Frontal cortex (tissue), 4 donors: ENCODE results near the gene ARHGAP26. TPM values are rescaled to one million over a fixed set of nuclear protein-coding genes. Genes with fewer than 3 reads are reported as not detected.

ENCODE experiments used
- DNase-seq, 2 donors: peaks; one replicate each; pipeline ENCODE4 v3.0.0; 2012; ENCODE audit warnings: low spot score in 2 of 2
- FAIRE-seq: peaks from 2 replicates; lab custom pipeline; 2012; peaks lifted over from hg19 to GRCh38; lab: Jason Lieb, UNC
- total RNA-seq: library from RNA; depleted of rRNA; stranded (reverse); fragments of >200 nt; gene quantifications from one replicate; pipeline ENCODE4 v1.2.3, GENCODE V29; 2014
- donor health status: control.
- donor health status: control.
- donor health status: control.

The ARHGAP26 gene
- total RNA-seq, 1 donor from 2014 or later, result 7.3 TPM

DNA sequence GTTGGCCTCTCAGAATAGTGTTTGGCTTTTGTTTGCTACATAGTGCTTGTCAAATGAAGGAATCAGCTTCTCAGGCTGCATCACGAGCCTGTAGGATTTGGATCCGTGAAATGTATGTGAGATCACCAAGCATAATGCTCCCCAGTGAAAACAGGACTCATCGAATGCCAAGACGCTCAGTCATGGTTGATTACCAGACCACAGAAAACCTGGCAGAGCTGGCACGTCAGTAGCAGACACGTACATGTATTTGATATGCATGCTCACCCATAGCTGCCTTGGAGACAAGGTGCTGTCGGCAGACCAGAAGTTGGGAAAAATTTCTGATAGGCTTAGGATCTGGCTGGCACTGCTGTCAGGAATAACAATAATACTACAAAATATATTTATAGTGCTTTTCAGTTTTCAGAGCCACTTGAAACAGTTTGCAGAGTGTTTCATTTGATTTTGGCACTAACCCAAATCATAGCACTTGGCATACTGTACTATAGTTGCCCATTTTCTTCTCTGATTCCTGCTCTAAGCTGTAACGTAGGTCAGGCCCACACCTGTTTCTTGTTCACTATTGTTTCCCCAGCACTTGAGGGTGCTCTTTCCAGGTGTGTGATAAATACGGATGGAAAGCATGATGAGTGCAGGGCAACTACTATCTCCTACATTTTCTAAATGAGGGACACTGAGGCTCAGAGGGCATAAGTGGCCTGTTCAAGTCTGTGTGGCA, 407.2 kb downstream of the ARHGAP26 start:
- FAIRE-seq (no peak), DNase-seq (no peak)

DNA sequence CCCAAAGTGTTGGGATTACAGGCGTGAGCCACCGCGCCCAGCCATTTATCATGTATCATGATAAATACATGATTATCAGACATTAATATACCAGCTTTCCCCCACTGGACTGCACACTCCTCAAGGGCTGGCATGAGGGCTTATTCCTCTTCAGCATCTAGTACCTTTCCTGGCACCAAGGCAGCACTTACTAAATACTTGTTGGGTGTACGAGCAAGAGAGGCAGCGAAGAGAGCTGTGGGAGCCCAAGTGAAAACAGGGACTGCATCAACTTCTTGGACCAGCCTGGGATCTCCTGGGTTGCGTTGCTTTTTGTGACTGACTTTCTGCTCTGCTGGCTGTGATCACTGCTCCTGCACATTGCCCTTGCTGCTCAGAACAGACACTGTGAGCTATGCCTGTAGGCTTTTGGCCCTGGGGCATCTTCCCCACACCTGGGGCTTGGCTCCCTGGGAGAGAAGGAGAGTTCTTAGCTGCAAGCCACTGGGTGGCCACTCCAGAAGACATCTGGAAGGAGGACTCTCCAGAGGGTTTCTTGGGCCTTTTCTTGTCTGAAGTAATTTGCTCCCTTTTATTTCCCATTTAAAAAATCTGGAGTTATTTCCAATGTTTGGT, 409.1 kb downstream of the ARHGAP26 start:
- FAIRE-seq (no peak), DNase-seq (no peak)

DNA sequence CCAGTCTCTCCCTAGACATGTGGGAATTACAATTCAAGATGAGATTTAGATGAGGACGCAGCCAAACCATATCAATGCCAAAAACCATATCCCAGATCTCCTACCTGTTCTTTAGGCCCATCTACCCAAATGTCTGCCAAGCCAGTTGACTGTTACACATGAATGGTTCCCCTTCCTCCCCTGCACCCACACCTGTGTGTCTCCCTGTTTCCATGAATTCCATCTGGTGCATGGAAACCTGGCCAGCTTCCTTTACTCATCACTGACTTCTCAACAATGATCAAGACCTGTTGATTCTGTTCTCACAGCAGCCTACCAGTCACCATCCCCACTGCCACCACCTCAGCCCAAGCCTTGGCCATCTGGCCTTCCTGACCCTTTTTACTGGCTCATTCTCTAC, 410.6 kb downstream of the ARHGAP26 start:
- no peak for FAIRE-seq
- DNase-seq, result no peak

DNA sequence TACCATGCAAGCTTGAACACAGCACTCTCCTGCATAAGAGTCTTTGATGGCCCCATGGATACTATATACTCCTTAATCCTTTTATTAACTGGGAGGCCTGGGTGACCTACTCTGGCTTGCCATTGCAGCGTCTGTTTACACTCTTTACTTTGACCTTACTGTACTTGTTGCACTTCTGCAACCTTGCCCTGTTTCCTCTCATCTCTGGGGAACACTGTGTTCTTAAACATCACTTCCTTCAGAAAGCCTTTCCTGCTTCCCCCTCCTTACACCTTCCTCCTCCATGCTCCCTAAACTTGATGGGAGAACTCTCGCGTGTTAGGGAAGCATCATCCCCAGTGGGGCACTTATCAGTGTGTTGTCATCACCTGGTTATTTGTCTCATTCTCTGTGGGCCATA, 411.0 kb downstream of the ARHGAP26 start:
- DNase-seq (no peak), FAIRE-seq (no peak)

DNA sequence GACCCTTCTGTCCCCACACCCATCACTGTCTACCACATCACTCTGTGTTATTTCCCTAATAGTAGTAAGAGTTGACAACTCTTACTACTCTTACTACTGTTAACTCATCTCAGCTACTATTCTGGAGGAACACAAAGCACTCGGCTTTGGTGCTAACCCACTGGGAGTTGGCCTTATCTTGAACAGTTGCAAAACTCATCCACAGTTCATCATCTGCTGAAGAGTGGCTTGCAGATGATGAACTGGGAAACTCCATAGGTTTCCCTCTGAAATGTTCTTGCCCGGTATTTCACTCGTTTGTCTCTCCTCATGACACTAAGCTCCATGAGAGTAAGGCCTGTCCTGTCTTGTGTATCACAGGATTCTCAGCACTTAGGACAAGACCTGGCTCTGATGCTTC, 411.9 kb downstream of the ARHGAP26 start:
- no peak for DNase-seq
- FAIRE-seq, result no peak

DNA sequence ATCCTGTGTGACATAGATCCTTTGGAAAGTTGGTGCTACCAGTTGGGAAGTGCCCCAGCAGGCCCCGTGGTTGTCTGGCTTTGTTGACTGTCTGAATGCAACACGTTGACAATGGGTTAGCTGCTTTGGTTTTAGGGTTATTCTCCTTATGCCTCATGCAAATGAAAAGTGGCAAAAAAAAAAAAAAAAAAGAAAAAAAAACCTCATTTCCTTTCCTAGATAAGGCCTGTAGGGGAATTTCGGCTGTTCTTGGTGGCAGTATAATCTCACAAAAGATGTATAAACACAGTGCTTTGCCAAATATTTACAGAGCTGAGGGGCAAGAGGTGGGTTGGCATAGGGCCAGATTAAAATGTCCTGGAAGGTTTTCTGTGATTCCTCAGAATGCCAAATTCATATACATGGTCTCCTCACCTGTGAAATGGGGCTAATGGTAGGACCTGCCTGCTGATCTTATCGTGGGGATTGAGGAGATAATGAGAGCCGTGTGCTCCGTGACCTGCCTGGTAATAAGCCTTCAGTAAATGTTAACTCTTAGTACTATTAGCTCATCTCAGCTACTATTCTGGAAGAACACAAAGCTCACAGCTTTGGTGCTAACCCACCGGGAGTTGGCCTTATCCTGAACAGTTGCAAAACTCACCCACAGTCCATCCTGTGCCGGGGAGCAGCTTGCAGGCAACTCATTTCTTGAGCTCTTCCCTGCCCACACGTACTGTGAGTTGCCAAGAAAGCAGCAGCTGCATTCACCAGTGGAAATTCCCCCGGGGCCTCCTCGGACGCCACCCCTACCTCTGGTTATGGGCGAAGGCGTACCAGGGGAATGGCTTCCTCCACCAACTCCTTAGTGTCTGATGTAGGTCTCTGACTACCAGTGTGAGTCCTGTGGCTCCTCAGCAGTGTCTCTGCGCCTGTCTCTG, 413.0 kb downstream of the ARHGAP26 start:
- DNase-seq (peak in 1 of 2 donors; percentile 12), FAIRE-seq (no peak)

DNA sequence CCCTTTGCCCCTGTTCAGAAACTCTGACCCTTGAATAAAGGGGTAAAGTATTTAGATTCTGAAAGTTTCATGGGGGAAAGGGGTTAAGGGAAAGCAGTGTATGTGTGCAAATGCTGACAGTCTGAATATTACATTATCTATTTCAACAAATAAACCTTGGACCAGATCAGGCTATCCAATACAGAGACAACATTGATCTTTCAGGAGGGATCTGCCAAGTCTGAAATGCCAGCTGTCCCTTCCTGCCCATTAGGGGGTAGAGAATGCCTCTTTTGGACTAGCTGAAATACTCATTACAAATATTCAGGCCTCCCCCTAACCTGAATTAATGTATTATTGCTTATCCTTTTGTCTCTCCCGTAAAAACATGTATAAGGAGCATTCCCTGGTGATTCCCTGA, 413.8 kb downstream of the ARHGAP26 start:
- FAIRE-seq (no peak), DNase-seq (no peak)

DNA sequence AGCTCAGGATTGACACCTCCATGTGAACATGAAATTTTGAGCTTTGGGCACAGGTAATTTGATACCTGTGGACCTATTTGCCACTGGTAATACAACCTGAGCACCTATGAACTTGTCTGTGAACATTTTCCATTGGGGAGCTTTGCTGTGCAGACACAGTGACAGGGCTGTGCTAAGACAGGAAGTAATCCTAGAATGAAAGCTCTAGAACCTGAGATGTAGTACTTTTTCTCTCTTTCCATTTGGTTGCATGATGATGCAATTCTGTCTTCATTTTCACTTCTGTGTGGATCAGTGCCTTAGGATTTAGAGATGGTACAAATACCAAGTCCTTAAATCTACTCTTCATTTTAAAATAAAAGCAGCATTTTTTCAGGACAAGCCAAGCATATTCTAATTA, 416.4 kb downstream of the ARHGAP26 start:
- DNase-seq (no peak), FAIRE-seq (no peak)

DNA sequence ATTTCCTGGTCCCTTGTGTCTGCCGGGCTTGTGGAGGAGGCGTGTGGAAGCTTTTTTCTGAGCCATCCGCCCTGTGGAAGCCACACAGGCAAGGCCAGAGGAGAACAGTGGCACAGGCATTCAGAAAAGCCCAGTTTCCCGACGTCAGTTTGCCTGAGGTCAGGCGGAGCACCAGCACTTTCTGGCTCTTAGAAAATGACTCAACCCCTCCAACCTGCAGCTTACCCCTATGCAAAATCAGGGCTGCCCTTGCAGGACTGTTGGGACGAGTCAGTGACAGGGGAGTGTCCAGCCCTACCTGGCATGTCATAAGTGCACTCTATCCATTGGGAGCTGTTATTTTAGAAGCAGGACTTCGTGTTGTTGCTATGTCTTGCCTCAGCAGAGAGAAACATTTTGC, 417.3 kb downstream of the ARHGAP26 start:
- FAIRE-seq, result no peak
- no peak for DNase-seq

DNA sequence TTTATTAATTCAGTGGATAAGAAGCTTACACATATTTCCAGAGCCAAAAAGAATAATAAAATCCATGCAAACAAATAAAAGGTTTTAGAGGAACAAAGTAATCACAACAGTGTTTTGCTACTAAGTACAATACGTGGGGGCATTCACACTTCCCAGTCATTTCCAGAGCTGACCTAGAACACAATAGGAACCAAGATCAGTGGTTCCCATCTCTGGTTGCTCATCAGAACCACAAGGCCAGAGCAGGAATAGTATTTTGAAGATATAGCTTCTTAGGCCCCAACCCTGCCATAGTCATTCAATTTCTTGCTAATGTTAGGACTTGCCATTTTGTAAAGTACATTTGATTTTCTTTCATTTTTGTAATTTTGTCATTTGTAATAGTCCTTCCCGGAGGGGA, 417.9 kb downstream of the ARHGAP26 start:
- FAIRE-seq (no peak), DNase-seq (no peak)

DNA sequence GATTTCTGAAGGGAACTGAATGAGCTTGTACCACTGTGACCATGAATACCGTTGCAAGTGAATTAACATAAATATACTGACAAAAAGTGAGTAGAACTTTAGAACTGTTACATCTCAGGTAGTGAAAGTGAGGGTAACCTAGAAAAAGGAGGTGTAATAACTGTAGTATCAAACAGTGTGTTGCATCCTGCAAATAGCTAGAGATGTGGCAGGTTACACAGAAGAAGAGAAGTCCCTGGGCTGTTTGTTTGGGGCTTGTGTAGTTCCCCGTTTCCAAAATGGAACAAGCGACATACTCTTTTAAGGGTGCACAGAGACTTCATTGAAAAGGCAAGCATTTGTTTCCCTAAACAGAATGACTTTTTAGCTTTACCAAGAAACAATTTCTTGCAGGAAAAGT, 418.5 kb downstream of the ARHGAP26 start:
- no peak for FAIRE-seq
- DNase-seq, result no peak

DNA sequence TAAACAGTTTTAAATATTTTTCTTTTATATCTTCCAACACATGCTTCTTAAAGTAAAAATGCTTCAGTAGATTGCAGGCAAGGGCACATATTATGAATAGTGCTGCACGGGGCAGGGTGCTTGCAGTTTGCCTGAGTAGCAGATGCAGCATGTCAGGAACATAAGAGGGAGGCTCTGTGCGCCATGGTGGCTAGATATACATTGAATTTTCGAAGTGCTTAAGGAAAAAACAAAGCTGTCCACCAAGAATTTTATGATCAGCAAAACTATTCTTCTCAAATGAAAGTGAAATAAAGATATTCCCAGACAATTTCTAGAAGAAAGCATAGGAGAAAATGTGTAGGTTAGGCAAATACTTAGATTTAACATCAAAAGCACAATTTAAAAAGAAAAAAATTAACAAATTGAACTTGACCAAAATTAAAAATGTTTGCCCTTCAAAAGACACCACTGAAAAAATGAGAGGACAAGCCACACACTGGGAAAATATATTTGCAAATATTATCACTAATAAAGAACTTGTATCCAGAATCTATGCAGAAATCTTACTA, 420.2 kb downstream of the ARHGAP26 start:
- no peak for FAIRE-seq
- no peak for DNase-seq

DNA sequence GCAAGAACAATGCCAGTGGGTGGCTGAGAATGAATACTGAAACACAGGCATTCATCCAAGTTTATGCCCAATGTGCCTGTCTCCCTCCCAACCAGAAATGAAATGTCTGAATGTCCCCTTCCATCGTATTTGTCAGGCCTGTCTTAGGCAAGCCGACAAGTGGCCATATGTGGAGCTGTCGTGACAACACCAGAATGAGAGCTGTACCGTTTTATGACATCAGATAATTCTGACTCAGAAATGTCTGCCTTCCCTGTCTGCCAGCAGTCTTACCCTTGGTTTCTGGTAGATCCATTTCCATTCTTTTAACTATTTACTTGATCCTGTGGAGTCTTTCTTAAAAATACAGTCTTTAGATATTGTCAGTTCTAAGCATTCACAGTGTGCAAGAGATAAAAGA, 421.5 kb downstream of the ARHGAP26 start:
- FAIRE-seq (no peak), DNase-seq (no peak)

DNA sequence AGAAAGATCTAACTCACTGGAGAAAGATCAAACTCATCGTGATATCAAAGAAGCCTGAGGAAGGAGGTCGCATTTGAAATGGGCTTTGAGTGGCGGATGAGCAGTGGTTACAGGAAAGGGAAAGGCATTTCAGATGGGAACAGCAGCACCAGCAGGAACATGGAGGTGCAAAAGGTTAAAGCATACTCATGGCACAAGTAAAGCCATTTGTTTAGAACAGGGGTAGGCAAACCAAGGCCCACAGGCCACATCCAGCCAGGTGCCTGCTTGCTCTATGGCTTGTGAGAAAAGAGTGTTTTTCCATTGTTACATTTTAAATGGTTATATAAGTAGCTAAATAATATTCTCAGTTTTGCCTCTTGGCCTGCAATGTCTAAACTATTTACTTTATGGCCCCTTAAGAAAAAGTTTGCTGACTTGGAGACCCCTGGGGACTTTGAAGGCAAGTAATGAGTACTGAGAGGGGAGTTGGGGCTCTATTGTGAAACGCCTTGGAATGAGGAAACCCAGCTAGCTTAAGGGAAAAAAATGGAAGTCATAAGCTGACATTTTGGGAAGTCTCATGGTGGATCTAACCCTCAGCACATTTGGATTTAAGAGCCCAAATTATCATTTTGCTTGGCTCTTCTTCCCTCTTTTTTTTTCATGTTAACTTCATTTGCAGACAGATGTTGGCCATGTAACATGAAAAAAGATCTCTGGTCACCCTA, 422.2 kb downstream of the ARHGAP26 start:
- no peak for DNase-seq
- no peak for FAIRE-seq

DNA sequence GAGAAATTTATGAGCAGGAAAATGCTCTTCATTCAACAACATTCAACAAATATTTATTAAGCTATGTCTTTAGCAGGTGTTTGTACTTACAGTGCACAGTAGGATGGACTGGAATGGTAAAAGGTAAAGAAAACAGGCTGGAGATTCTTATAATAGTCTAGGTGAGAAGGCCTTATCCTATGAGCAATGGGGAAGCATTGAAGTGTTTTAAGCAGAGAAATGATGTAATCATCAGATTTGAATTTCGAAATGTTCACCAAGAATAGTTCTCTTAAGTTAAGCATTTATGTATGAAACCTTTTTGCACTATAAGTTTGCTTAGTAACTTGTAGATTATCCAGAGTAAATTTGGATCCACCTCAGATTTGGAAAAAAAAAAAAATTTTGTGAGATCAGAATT, 424.0 kb downstream of the ARHGAP26 start:
- DNase-seq, result no peak
- FAIRE-seq, result no peak

DNA sequence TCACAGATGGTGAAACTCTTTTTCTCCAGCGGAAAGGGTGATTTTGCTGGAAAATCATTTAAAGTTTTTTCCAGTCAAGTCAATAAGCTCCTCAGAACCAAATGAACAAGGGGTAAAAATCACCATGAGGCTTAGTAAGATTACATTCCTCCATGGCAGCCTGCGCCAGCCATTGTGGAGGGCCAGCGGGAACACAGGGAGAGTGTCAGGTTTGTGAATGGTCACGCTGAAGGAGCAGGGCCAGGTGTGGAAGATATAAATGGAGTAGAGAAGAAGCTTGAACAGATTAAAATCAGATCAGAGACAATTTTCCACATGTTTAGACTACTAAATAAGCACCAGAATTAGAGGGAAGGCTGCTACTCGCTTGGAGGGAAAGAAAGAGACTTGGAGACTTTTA, 424.5 kb downstream of the ARHGAP26 start:
- FAIRE-seq (no peak), DNase-seq (no peak)

DNA sequence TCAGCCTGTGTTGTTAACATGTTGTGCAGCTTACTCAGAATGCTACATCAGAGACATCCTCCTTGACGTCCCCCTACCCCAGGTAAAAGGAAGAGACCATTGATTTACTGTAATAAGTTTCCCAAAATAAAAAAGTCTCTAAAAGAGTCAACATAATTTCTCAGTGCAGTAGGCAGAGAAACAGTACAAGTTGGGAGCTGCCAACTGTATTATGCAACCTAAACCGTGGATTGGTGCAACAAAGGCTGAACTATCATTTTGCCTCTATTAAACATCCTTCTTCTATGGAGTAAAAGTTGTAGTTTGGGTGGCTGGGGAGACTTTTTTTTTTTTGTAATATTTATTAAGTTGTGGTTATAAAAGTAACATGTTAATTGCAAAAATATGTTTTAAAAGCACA, 425.3 kb downstream of the ARHGAP26 start:
- DNase-seq, result no peak
- FAIRE-seq, result no peak

DNA sequence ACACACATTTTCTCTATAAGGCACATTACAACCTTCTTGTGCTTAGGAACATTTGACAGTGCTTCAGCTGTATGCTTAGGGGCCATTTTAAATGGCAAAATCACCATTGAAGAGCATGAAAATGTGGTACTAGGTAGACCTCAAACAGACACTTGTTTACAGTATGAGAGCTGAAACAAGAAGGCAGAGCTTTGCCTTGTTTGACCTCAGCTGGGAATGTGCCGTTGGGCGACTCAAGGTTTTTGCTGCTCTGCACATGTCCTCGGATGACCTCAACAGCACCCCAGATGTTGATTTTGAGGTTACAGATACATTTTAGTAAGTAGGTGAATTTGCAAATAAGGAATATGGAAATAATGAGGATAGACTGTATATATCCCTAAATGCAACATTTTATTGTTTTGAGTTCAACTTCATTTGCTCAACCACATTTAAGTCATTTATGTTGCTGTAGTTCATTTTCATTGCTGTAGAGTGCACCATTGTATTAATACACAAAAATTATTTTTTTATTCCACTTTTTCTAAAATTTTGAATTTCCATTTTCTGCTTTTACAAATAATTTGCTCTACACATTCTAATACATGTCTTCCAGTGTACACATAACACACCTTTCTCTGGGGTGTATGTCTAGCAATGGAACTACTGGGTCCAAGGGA, 426.6 kb downstream of the ARHGAP26 start:
- no peak for DNase-seq
- no peak for FAIRE-seq

DNA sequence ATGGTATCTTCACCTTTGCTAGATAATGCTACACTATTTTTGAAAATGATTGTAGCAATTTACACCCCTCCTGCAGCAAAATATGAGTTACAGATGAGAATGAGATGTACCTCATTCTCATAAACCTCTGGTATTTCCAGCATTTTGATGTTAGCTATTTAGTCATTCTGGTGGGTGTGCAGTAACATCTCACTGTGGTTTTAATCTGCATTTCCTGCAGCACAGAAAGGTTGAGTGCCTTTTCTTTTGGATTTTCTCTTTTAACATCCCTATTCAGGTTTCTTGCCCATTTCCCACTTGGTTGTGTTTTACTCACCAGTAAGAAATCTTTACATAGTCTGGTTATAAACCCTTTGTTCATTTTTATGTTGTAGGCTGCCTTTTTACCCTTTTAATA, 427.1 kb downstream of the ARHGAP26 start:
- FAIRE-seq (no peak), DNase-seq (no peak)

DNA sequence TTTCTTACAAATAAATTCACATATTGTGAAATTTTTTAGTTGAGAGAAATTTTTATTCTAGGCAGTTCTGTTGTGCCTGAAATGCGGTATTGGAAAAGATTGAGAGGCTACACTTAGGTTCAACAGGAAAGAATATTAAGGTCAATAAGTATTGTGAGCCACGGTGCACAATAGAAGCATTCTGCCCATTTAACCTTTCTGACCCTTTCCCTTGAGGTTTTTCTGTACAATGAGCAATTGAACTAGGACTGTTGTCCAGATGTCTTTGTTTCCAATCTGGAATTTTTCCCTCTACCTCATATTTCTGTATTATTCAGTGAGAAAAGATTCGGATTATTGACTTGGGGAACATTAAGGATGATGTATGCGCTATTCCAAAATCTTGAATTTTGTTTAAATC, 428.2 kb downstream of the ARHGAP26 start:
- FAIRE-seq, result no peak

More for the DNA sequence above, 428.2 kb downstream of the ARHGAP26 start:
- DNase-seq, result no peak
